ENCODE results near the gene MYO15B.
"Not testable (repeated sequence)": the region's sequence is repeated elsewhere in the genome, so short reads cannot be mapped to it uniquely, and the experiment has no call there.

Gene MYO15B

DNA sequence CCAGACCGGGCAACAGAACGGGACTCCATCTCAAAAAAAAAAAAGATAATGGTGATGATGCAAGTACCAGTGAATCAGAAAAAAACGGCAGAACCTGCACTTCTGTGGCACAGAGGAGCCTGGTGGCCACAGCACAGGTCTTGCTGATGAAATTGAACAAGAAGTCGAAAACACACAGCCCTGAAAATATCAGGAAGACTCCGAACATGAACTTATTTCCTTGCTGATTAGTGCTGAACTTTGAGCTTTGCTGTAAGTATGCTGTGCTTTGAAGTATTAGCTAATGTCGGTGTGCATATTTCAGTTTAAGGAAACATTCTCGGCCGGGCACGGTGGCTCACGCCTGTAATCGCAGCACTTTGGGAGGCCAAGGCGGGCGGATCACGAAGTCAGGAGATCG, 10.9 kb upstream of the MYO15B start:
- DNase-seq: no peak

DNA sequence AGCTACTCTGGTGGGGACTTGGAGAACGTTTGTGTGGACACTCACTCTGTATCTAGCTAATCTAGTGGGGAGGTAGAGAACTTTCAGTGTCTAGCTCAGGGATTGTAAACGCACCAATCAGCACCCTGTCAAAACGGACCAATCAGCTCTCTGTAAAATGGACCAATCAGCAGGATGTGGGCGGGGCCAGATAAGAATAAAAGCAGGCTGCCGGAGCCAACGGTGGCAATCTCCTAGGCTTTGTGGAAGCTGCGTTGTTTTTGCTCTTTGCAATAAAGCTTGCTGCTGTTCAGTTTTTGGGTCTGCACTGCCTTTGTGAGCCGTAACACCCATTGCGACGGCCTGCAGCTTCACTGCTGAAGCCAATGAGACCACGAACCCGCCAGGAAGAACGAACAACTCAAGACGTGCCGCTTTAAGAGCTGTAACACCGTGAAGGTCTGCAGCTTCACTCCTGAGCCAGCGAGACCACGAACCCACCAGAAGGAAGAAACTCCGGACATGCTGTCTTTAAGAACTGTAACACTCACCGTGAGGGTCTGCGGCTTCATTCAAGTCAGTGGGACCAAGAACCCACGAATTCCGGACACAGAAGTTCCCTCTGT, 6.4 kb upstream of the MYO15B start:
- DNase-seq: peak; percentile 56

GRCh38 chr17:75583197-75583596, 4.4 kb upstream of the MYO15B start:
- DNase-seq: not testable (repeated sequence)

GRCh38 chr17:75584849-75585175, 2.8 kb upstream of the MYO15B start:
- DNase-seq: no peak

GRCh38 chr17:75588596-75589011, 1.0 kb downstream of the MYO15B start:
- DNase-seq: no peak

DNA sequence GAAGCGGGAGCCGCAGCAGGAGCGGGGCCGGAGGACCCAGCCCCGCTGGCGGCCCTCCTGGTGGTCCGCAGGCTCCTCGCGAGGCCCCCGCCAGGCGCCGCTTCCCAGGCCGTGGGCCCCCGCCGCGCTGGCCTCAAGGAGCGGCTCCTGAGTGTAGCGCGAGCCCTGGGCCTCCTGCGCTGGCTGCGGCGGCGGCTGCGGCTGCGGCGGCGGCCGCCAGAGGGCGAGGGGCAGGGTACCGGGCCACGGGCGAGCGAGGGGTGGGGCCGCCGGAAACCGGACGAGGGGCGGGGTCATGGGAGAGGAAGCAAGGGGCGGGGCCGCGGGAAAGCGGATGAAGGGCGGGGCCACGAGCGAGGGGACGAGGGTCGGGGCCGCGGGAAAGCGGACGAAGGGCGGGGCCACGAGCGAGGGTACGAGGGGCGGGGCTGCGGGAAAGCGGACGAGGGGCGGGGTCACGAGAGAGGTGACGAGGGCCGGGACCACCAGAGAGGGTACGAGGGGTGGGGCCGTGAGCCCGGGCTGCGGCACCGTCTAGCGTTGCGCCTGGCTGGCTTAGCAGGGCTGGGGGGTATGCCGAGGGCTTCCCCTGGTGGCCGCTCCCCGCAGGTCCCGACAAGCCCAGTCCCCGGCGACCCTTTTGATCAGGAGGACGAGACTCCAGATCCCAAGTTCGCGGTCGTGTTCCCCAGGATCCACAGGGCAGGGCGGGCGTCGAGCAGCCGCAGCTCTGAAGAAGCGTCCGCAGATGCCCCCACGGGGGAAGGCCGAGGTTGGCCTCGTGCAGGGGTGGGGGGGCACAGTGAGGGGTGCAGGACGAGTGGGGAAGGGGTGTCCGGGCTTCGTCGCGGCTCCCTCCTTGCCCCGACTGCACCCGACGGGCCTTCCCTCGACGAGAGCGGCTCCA, 1.7 kb downstream of the MYO15B start:
- DNase-seq: peak; percentile 98

GRCh38 chr17:75589919-75590303, 2.3 kb downstream of the MYO15B start:
- no peak for DNase-seq

DNA sequence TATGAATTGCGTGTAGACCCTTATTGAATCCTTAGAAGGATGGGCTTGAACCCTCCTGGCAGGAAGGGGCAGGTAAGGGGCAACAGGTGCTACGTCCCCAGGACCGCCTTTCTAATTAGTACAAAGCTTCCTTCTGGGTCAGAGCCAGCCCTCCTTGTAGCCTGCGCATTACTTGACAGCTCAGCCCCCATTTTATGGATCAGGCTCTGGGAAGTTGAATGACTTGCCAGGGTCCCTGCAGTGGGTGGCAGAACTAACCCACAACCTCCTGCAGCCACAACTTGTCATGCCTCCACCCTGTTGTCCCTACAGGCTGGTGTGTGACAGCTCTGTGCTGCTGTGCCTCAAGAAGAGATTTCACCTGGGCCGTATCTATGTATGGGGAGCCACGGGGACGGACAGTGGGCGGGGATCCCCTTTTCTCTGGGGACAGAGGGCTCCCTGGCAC, 2.7 kb downstream of the MYO15B start:
- DNase-seq: no peak

GRCh38 chr17:75590849-75591721, 3.5 kb downstream of the MYO15B start:
- no peak for DNase-seq

DNA sequence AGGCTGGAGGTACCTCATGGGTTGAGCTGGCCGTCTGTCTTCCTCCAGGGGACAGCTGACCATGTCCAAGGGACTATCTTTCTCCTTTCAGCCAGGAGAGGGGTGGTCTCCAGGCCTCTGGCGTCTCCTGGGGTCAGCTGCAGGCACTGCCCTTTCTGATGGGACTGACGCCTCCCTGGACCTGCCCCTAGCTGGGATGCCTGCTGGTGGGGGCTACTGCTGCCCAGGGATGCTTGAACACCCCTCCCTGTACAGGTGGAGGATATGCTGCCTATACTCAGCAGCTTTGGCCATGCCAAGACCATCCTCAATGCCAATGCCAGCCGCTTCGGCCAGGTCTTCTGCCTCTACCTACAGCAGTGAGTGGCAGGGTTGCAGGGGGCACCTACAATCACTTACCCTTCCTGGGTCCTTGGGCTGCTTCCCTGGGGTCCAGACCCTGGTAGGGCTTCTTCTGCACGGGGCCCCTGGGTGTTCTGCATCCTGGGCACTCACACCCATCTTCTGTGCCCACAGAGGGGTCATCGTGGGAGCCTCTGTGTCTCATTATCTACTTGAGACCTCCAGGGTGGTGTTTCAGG, 4.2 kb downstream of the MYO15B start:
- no peak for DNase-seq

GRCh38 chr17:75592348-75593020, 4.9 kb downstream of the MYO15B start:
- no peak for DNase-seq

- not testable (repeated sequence) for DNase-seq
Measured at GRCh38 chr17:75593430-75593829, 5.8 kb downstream of the MYO15B start.

- no peak for DNase-seq
Measured at GRCh38 chr17:75594499-75595283, 7.1 kb downstream of the MYO15B start.

- no peak for DNase-seq
Measured at GRCh38 chr17:75595284-75595919, 7.8 kb downstream of the MYO15B start.

DNA sequence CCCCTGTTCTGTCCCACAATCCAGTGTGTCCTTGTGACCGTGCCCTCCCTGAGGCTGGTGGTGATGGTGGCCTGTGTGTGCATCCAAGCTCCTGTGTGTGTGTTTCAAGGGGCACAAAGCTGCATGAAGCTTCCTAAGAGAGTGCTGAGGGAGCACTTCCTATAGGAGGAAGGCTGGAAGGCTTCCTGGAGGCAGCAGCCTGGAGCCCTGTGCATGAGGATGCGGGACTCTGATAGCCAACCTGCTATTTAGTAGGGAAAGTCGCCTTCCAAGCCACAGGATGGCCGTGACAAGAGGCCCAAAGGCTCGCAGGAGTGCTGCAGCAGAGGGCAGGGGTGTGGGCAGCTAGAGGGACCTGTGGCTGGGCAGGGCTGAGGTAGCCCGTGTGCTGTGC, 8.3 kb downstream of the MYO15B start:
- DNase-seq: no peak

GRCh38 chr17:75596320-75597087, 8.9 kb downstream of the MYO15B start:
- DNase-seq: no peak

DNA sequence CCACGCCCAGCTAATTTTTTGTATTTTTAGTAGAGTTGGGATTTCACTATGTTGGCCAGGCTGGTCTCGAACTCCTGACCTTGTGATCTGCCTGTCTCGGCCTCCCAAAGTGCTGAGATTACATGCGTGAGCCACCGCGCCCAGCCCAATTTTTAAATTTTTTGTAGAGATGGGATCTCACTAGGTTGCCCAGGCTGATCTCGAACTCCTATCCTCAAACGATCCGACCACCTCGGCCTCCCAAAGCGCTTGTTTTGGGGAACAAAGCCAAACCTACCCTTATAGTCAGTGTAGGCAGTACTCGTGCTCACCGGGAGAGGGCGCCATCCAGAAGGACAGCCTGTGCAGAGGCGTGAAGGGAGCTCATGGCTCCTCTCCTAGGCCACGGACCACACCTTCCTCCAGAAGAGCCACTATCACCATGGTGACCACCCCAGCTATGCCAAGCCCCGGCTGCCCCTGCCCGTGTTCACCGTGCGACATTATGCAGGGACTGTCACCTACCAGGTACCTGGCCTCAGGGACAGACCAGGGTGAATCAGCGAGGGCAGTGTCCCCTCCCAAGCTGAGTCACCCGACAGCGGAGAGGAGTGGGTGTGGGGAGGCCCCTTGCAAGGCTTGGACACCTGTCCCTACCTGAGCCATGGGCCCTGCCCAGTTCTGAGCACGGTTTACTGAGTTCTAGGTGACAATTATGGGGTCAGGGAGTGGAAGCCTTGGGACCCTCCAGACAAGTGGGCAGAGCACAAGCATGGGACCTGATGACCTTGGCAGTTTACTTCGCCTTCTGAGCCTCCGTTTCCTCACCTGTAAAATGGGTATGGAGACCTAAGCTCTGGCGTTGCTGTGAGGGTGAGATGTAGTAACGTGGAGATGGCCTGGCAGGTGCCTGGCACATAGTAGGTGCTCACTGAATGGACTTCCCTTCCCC, 13.7 kb downstream of the MYO15B start:
- DNase-seq: peak; percentile 63

DNA sequence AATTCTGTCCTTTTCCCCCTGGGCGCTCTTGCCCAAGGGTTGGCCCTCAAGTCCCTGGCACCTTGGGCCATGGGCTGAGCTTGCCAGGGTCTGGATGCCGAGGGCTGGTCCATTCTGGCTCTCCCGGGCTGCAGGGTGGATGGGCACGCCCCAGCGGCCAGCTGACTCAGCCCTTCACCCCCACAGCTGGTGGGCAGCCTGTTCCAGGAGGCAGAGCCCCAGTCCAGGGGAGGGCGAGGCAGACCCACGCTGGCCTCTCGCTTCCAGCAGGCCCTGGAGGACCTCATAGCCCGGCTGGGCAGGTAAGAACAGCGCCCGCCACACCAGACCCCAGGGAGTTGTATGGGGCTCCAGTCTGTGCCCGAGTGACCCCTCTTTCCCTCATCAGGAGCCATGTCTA, 15.0 kb downstream of the MYO15B start:
- DNase-seq: no peak

- DNase-seq: no peak
Measured at GRCh38 chr17:75603123-75603522, 15.5 kb downstream of the MYO15B start.

Measured in CD4-positive, alpha-beta T cell treated with Interleukin-6 for 4 hours (primary cell).